ENCODE results near the gene SEC14L1.

DNA sequence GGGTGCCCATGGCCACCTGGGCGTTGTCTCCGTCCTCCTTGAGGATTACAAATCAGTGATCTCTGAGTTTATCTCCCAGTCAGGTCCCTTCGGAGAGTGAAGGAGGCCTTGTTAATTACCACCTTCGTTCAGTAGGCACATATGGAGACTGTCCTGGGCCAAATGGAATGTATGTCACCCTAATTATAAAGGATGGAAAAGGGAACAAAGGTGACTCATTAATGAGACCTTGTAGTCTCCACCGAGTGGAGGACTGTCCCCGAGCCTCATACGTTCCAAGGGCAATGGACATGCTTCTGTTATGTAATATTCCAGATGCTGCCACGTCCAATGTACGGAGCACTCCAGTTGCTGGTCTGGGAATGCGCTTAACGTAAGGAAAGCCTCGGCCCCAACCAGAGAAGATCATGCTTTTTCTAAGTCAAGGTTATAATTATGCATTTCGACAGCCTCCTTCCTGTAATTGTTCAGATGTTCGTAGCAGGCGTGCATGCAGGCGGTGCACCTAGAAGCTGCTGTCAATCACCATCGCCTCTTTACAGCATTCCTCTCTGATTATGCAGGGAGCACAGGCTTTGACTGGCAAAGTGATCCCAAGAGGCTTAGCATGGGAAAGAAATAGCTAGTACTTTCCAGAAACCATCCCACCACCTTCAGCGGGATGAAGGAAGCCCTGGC, 22.4 kb upstream of the SEC14L1 start:
- TF ChIP-seq POLR2A (IDR thresholded peaks at IDR 0.05), result no peak
- TF ChIP-seq, protein P1, sequence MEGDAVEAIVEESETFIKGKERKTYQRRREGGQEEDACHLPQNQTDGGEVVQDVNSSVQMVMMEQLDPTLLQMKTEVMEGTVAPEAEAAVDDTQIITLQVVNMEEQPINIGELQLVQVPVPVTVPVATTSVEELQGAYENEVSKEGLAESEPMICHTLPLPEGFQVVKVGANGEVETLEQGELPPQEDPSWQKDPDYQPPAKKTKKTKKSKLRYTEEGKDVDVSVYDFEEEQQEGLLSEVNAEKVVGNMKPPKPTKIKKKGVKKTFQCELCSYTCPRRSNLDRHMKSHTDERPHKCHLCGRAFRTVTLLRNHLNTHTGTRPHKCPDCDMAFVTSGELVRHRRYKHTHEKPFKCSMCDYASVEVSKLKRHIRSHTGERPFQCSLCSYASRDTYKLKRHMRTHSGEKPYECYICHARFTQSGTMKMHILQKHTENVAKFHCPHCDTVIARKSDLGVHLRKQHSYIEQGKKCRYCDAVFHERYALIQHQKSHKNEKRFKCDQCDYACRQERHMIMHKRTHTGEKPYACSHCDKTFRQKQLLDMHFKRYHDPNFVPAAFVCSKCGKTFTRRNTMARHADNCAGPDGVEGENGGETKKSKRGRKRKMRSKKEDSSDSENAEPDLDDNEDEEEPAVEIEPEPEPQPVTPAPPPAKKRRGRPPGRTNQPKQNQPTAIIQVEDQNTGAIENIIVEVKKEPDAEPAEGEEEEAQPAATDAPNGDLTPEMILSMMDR (IDR thresholded peaks at IDR 0.05), result no peak
- no peak for TF ChIP-seq EP300 (IDR thresholded peaks at IDR 0.05)
